WI38 (cell line): ENCODE measurements around the gene ANKLE1.

Experiments used
- H3K4me3 ChIP-seq: 2 replicates; pipeline ENCODE4 v1.5.1; 2011; ENCODE audit warnings: low read depth, mild to moderate bottlenecking, control low read depth, low read length
- TF ChIP-seq, protein P1 (sequence below): IDR thresholded peaks from 2 replicates; pipeline ENCODE4 v1.5.1; 2012; ENCODE audit warnings: low read depth, mild to moderate bottlenecking, control low read depth, low read length

ANKLE1 gene

DNA sequence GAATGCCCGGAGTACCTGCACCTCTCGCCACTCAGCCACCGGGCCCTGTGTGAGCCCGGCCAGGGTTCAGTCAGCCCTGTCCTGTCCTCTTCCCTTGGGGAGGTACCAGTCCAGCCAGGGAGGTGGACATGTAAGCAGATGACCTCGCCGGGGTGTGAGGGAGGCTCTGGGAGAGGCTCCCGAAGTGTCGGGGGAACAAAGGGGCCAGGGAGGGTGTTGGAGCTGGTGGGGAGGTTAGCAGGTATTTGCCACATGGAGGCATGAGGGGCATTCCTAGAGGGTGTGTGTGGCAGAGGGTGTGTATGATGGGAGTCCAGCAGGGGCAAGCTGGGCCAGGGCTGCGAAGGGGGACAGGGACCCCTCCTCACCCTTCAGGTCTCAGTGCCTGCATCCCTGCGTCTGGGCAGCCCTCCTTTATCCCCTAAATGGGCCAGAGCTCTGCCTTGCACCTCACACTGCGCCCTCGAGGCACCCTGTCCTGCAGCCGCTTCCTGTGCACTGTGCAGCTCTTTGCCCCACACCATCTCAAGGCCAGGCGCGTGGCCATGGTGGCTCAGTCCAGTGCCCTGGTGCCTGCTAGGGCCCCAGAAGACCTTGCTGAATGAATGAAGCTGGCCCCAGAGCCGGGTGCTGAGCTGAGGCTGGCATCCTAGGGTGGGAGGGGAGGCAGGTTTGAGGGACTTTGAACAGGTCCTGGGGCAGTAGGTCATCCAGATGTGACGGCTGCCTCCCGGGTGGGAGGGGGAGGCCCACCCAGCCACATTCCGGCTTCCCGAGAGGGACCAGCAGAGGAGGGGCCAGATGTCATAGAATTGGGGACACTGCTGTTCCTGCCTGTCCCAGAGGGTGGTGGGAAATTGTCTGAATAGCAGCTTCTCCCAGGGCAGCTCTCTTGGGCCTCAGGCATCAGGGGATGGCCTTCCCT is 30.8 kb downstream of the ANKLE1 start:
- TF ChIP-seq, protein P1, sequence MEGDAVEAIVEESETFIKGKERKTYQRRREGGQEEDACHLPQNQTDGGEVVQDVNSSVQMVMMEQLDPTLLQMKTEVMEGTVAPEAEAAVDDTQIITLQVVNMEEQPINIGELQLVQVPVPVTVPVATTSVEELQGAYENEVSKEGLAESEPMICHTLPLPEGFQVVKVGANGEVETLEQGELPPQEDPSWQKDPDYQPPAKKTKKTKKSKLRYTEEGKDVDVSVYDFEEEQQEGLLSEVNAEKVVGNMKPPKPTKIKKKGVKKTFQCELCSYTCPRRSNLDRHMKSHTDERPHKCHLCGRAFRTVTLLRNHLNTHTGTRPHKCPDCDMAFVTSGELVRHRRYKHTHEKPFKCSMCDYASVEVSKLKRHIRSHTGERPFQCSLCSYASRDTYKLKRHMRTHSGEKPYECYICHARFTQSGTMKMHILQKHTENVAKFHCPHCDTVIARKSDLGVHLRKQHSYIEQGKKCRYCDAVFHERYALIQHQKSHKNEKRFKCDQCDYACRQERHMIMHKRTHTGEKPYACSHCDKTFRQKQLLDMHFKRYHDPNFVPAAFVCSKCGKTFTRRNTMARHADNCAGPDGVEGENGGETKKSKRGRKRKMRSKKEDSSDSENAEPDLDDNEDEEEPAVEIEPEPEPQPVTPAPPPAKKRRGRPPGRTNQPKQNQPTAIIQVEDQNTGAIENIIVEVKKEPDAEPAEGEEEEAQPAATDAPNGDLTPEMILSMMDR, result no peak
- H3K4me3 ChIP-seq, result peak overlapping the region; percentile 29; the same call in 1 of the 2 replicates

DNA sequence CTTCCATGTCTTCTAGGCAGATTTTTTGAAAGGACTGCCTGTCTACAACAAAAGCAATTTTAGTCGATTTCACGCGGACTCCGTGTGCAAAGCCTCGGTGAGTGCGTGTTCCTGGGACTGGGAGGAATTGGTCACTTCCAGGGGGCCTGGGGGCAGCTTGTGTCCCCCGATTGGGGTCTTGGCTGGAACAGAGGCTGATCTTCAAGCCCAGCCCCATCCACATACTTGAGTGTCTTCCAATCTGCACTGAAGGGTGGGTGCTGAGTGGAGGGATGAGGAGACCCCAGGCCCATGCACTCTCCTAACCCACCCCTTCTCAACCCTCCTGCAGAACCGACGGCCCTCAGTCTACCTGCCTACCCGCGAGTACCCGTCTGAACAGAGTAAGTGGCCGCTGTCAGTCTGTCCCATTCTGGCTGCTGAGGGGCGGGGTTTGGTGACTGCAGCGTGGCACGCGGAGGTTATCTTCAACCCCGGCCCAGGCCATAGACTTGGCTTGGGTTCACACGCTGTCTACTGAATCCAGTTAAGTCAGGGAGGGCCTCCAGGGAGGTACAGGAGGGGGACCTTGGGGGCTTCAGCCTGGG is 32.4 kb downstream of the ANKLE1 start:
- TF ChIP-seq, protein P1, result no peak
- no peak overlapping the region for H3K4me3 ChIP-seq

DNA sequence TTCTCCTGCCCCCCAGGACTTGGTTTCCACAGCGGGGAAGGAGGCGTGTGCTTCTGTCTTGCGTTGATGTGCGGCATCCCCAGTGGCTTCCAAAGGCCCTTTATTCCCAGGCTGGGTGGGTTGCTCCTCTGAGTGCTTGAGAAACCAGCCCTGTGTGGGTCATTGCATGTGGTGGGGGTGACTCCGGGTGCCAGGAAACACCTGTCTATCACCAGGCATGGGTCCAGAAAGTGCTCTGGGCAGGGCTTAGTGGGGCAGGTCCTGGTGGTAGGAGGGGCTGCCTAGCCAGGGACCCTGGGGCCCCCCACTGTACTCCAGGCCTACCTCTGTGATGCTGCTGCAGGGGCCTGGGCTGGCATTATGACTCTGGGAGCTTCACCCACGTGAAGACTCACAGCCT is 37.3 kb downstream of the ANKLE1 start:
- H3K4me3 ChIP-seq, result no peak overlapping the region
- TF ChIP-seq, protein P1, result no peak

DNA sequence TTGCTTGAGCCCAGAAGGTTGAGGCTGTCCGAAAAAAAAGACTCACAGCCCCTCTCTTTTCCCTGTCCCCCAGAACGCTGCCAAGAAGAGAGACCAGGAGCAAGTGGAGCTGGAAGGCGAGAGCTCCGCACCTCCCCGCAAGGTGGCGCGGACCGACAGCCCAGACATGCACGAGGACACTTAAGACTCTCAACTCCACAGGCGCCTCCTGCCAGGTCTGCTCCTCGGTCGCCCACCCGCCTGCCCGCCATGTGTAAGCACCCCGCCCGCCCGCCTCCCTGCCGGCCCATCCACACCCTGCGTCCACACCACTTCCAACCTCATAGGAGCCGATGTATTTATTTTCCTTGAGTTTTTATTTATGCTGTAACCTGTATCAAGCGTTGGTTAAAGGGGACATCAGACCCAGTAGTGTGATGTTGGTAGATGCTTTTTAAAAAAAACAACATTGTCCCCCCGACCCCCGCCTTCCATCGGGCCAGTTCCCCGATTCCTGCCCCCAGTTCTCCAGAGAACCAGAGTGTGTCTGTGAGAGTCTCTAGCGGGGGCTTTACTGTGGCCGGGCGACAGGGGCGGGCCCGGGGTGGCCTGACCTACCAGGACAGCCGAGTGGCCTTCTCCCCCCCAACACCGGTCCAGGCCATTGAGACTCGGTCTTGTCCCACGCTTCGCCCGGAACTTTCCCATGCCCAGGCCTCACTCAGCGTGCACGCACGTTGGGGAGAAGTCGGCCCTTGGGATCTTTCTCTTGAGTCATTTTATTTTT is 38.0 kb downstream of the ANKLE1 start:
- TF ChIP-seq, protein P1, result no peak
- H3K4me3 ChIP-seq, result no peak overlapping the region

DNA sequence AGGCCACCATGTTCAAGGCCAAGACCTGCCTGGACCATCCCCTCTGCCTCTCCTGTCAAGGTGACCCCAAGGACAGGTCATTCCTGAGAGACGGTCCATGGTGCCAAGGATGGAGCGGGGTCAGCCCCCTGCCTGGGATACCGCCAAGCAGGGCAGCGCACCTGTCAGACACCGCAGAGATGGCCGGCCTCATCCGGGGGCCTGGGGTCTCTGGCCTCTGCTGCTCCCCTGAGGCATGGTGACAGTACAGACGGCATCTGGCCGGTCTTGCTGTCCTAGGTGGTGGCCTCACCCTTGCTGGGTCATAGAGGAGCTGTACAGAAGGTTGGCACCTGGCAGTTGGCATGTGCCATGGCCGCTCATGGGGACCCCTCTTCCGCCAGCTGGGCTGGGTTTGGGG is 38.7 kb downstream of the ANKLE1 start:
- TF ChIP-seq, protein P1, result no peak
- no peak overlapping the region for H3K4me3 ChIP-seq

DNA sequence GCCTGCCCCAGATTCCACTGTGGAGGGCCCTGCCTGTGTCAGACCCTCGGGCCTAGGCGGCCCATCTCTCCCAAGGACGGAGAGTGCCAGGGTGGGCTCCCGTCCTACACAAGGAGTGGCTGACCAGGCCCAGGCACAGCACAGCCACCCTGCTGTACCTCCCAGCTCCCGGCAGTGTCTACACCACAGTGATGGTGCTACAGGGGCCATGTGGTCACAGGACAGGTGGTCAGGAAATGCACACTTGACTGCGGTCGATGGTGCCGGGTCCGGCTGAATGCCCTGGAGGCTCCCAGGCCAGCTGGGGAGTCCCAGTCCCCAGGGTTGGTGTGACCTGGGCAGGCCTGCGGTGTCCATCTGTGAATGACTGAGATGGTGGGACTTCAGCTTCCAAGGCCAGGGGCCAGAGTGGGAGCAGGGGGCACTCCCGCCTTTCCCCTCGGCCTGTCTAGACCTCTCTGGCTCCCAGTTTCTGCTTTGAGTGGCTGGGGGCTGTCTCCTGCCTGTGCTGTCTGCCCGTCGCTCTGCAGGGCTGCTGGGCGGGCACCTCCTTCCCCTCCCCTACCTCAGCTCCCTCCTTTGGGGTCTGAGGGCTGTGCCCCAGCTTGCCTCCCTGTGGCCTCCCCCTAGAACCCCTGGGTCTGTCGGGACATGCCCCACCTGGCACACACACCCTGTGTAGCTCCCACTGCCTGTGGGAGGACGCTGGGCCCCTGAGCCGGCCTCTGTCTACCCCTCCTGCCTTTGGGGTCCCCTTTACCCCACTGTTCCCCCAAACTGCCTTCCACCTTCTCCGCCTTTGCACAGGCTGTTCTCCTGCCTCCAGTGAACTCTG is 40.2 kb downstream of the ANKLE1 start:
- no peak overlapping the region for H3K4me3 ChIP-seq
- TF ChIP-seq, protein P1, result no peak
